ENCODE data around the gene FCF1.

- no peak for TF ChIP-seq POLR2AphosphoS5 (IDR thresholded peaks at IDR 0.05)
- TF ChIP-seq POLR2A (IDR thresholded peaks at IDR 0.05), result no peak
- no peak for TF ChIP-seq CTCF (IDR thresholded peaks at IDR 0.05 in 8 of 11, conservative IDR thresholded peaks at IDR 0.05 in 3 of 11)
Observed at GRCh38 chr14:74670726-74671411, 42.1 kb upstream of the FCF1 start.

All from spleen (tissue), 7 donors.